ENCODE data around the gene DENND1A.

GRCh38 chr9:123691765-123692303 lies 238.1 kb downstream of the DENND1A start:
- TF ChIP-seq POLR2AphosphoS5 (IDR thresholded peaks at IDR 0.05) (no peak), CTCF (IDR thresholded peaks at IDR 0.05) (no peak), POLR2A (IDR thresholded peaks at IDR 0.05) (no peak), EP300 (IDR thresholded peaks at IDR 0.05) (no peak)
